RWPE2 (cell line): ENCODE results near the gene PHC2.

Source experiments
- ATAC-seq: fragments of 200-7000 bp; cut with Tn5 transposase; 3 replicates; pipeline ENCODE4 v1.9.1; 2021; ENCODE audit warnings: low read depth
- DNase-seq: peaks from one replicate; pipeline ENCODE4 v3.0.0-alpha.2; 2020; ENCODE audit warnings: low spot score
- H3K27ac ChIP-seq: fragments of 450-650 bp; 2 replicates; pipeline ENCODE4 v1.5.1; 2017; ENCODE audit warnings: mild to moderate bottlenecking; ENCODE audit not compliant: poor library complexity, severe bottlenecking
- H3K27me3 ChIP-seq: fragments of 250-450 bp; sonication (Bioruptor Pico); 2 replicates; pipeline ENCODE4 v1.5.1; 2021; ENCODE audit warnings: mild to moderate bottlenecking, moderate library complexity; ENCODE audit not compliant: insufficient read depth, poor library complexity, severe bottlenecking
- H3K36me3 ChIP-seq: fragments of 250-450 bp; sonication (Bioruptor Pico); 2 replicates; pipeline ENCODE4 v1.5.1; 2020; ENCODE audit warnings: low read depth, mild to moderate bottlenecking, moderate library complexity
- H3K4me1 ChIP-seq: fragments of 250-450 bp; sonication (Bioruptor Pico); 2 replicates; pipeline ENCODE4 v1.5.1; 2021; ENCODE audit warnings: mild to moderate bottlenecking, moderate library complexity; ENCODE audit not compliant: insufficient read depth, poor library complexity, severe bottlenecking
- H3K4me3 ChIP-seq: fragments of 250-450 bp; sonication (Bioruptor Pico); 2 replicates; pipeline ENCODE4 v1.5.1; 2021; ENCODE audit warnings: mild to moderate bottlenecking, moderate library complexity; ENCODE audit not compliant: severe bottlenecking
- H3K9me3 ChIP-seq: fragments of 250-450 bp; sonication (Bioruptor Pico); 2 replicates; pipeline ENCODE4 v1.5.1; 2021; ENCODE audit warnings: mild to moderate bottlenecking, moderate library complexity; ENCODE audit not compliant: severe bottlenecking
- TF ChIP-seq, protein P1 (sequence below): fragments of 450-650 bp; IDR thresholded peaks from one replicate; pipeline ENCODE4 v1.5.1; 2017; ENCODE audit warnings: mild to moderate bottlenecking, moderate library complexity; ENCODE audit not compliant: poor library complexity, severe bottlenecking

PHC2 gene

DNA sequence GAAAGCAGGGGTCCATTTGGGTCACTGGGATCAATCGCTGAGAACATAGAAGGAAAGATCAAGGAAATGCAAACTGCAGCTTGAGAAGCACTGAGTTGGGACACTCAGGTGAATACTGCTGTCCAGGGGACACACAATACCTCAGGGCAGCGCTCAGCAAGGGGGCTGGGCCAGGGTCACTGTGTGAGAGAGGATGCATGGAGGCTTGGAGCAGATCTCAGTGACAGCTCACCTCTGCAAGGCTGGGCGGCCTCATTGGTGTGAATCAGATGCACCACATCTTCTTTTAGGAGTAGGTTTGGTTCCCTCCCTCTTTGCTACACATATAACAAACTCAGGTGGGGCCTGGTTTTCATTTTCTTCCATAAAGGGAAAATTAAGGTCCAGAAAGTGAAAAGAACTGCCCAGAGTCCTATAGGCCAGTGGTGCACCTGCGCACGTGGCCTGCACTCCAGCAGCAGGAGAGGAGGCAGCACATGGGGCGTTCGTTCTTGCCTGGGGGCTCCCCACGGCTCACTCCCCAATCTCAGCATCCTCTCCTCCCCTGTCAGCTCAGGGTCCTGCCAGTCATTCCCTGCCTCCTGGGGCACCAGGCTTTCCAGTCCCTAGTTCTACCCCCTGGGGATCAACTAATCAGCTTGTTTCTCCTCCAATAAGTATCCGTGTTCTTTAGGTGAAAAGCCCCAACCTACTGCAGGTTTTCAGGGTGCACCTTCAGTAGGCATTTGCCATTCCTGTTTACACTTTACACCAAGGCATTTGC lies 111.5 kb downstream of the PHC2 start:
- ATAC-seq = no peak
- Histone ChIP-seq H3K4me3 (no peak overlapping the region), H3K36me3 (peaks cover 19% of the 10 kb centered on the region), H3K27me3 (no peaks in the 10 kb centered on the region), H3K27ac (no peak overlapping the region), H3K9me3 (no peaks in the 10 kb centered on the region), H3K4me1 (no peaks in the 10 kb centered on the region)
- TF ChIP-seq, protein P1, sequence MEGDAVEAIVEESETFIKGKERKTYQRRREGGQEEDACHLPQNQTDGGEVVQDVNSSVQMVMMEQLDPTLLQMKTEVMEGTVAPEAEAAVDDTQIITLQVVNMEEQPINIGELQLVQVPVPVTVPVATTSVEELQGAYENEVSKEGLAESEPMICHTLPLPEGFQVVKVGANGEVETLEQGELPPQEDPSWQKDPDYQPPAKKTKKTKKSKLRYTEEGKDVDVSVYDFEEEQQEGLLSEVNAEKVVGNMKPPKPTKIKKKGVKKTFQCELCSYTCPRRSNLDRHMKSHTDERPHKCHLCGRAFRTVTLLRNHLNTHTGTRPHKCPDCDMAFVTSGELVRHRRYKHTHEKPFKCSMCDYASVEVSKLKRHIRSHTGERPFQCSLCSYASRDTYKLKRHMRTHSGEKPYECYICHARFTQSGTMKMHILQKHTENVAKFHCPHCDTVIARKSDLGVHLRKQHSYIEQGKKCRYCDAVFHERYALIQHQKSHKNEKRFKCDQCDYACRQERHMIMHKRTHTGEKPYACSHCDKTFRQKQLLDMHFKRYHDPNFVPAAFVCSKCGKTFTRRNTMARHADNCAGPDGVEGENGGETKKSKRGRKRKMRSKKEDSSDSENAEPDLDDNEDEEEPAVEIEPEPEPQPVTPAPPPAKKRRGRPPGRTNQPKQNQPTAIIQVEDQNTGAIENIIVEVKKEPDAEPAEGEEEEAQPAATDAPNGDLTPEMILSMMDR = no peak
- no peak for DNase-seq

DNA sequence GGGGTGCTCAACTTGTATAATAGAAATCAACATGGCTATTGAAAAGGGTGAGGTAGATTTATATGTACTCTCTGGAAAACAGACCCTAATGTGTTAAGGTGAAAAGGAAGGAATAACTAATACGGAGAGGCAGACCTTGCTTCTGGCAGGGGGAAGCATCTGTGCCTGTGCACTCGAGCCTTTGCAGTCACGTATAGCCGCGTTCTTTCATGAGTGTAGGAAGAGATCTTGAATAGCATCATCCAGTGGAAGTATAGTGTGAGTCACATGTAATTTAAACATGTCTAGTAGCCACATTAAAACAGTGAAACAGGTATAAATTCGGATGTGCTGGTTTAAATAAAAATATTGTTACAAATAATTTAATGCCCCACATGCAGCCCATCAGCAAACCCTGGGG lies 112.9 kb downstream of the PHC2 start:
- no peaks in the 10 kb centered on the region for H3K4me1 ChIP-seq
- H3K36me3 ChIP-seq = peaks cover 5% of the 10 kb centered on the region
- DNase-seq (no peak), ATAC-seq (no peak)
- H3K4me3 ChIP-seq = no peak overlapping the region
- H3K27me3 ChIP-seq = no peaks in the 10 kb centered on the region
- no peaks in the 10 kb centered on the region for H3K9me3 ChIP-seq
- H3K27ac ChIP-seq = no peak overlapping the region
- TF ChIP-seq, protein P1 = no peak

DNA sequence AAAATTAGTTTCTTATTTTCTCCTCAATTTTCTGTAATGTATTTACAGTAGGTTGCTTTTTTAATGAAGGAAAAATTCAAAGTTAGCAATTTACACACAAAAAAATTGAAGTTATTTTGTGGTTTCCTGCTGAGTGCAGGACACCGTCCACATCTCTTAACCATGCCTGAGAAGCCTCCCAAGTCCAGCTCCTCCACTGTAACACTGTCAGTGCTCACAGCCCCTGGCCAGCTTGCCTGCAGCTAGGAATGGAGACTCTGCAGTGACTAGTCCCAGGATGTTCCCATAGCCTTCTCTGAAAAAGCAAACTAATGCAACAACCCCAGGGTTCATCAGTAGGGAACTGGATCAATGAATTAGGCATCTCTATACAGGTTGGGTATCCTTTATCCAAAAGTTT lies 113.5 kb downstream of the PHC2 start:
- Histone ChIP-seq H3K27ac (no peak overlapping the region), H3K9me3 (no peaks in the 10 kb centered on the region)
- no peak for ATAC-seq

DNA sequence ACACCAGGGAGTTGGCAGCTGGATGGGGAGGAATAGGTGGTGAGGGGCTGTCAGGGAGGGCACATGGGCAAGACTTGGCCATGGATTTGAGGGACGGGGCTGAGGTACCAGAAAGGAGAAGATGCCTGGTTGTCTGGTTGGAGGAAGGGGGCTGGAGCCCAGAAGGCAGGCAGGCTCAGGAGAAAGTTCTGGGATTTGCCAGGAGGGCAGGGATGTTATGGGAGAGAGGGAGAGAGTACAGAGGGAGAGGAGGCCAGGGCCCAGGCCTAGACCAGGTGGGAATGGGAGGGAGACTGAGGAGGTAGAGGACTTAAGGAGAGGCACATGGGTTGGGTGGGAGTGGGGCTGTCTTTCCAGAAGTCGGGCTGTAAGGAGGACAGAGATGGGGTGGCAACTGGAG lies 114.3 kb downstream of the PHC2 start:
- TF ChIP-seq, protein P1 = no peak
- no peaks in the 10 kb centered on the region for H3K36me3 ChIP-seq
- H3K9me3 ChIP-seq = no peaks in the 10 kb centered on the region
- DNase-seq = no peak
- H3K4me1 ChIP-seq = no peaks in the 10 kb centered on the region
- no peaks in the 10 kb centered on the region for H3K27me3 ChIP-seq
- no peak overlapping the region for H3K27ac ChIP-seq
- ATAC-seq = no peak
- no peak overlapping the region for H3K4me3 ChIP-seq

More for the DNA sequence above, 113.5 kb downstream of the PHC2 start:
- H3K27me3 ChIP-seq = no peaks in the 10 kb centered on the region
- H3K36me3 ChIP-seq = no peaks in the 10 kb centered on the region
- no peak overlapping the region for H3K4me3 ChIP-seq
- TF ChIP-seq, protein P1 = no peak
- no peak for DNase-seq
- H3K4me1 ChIP-seq = no peaks in the 10 kb centered on the region

DNA sequence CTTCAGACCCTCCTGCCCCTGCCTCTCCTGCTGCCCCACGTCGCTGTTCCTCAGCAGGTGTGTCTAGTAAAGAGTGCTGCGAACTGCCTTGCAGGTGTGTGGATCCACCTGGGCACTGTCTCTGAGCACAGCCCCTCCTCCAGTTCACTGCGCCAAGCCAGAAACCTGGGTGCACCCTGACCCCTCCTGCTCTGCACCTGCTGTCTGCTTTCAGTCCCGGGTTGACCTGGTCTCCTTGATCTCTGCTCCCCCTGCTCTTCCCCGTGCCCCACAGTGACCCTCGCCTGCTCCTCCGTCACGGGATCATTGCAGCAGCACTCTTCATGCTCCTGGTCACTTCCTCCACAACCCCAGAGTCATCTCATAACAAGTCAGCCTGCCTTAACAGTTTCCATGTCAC lies 116.5 kb downstream of the PHC2 start:
- ATAC-seq (no peak), DNase-seq (no peak)
- H3K4me1 ChIP-seq = no peaks in the 10 kb centered on the region
- H3K9me3 ChIP-seq = no peaks in the 10 kb centered on the region
- TF ChIP-seq, protein P1 = no peak
- H3K36me3 ChIP-seq = no peaks in the 10 kb centered on the region
- no peak overlapping the region for H3K27ac ChIP-seq
- no peak overlapping the region for H3K4me3 ChIP-seq
- no peaks in the 10 kb centered on the region for H3K27me3 ChIP-seq
